HCT116 (cell line): Measurements from ENCODE around the gene RANBP1. TPM values are rescaled to one million over a fixed set of nuclear protein-coding genes. Genes with fewer than 3 reads are reported as not detected.

Source experiments
- ATAC-seq: fragments of 200-7000 bp; cut with Tn5 transposase; 2 replicates; pipeline ENCODE4 v1.9.1; 2020; ENCODE audit warnings: mild to moderate bottlenecking, moderate library complexity
- BruUV-seq: library from RNA; stranded (reverse); fragments of 400-500 nt; replicated peaks from 2 replicates; lab custom pipeline; 2021; lab: Mats Ljungman, UMichigan
- CTCF ChIA-PET: fragments of 300-600 bp; sonication (Branson Sonifier 250); formaldehyde crosslinking; loops from one replicate; lab custom pipeline; 2021; ENCODE audit warnings: antibody characterized with exemption; lab: Charles Lee
- POLR2A ChIA-PET: fragments of 300-600, 350-600 bp; sonication (Branson Sonifier 250); formaldehyde crosslinking; loops from one replicate; lab custom pipeline; 2021; ENCODE audit warnings: antibody characterized with exemption; lab: Charles Lee
- RAD21 ChIA-PET, 2 experiments: fragments of 300-600 bp; sonication (Branson Sonifier 250); formaldehyde crosslinking; loops; one replicate each; lab custom pipeline; 2023; ENCODE audit warnings: low total read pairs in 2 of 2; ENCODE audit not compliant: uncharacterized antibody in 2 of 2, unreplicated experiment in 2 of 2, low non-redundant PET in 1 of 2; lab: Charles Lee
- DNase-seq: peaks from one replicate; pipeline ENCODE4 v3.0.0-alpha.2; 2010; ENCODE audit warnings: low read depth, low spot score
- H2AFZ ChIP-seq: fragments of 200-600 bp; shearing (Covaris generic), sonication (generic); 2 replicates; pipeline ENCODE4 v1.6.1; 2017; ENCODE audit warnings: low read depth, mixed run types, mixed read lengths, antibody characterized with exemption, low read length; ENCODE audit not compliant: poor library complexity, severe bottlenecking
- H3K27ac ChIP-seq: 2 replicates; pipeline ENCODE4 v1.5.1; 2012; ENCODE audit warnings: low read depth, low read length
- H3K27me3 ChIP-seq: fragments of 200-600 bp; sonication (generic); 2 replicates; pipeline ENCODE4 v1.6.1; 2016; ENCODE audit warnings: mixed run types, low read length, mixed read lengths; ENCODE audit not compliant: insufficient read depth
- H3K36me3 ChIP-seq, 2 experiments: fragments of 200-500 bp in 1 of 2; fragments of 200-600 bp in 1 of 2; sonication (Bioruptor generic) in 1 of 2; sonication (generic) in 1 of 2; 2 replicates each; pipeline versions ENCODE4 v1.5.1 to v1.6.1; 2014 to 2016; ENCODE audit warnings: low read length in 2 of 2, inconsistent platforms in 1 of 2, mixed read lengths in 1 of 2, mixed run types in 1 of 2; ENCODE audit not compliant: insufficient read depth in 2 of 2, control insufficient read depth in 1 of 2
- H3K4me1 ChIP-seq, 2 experiments: fragments of 200-600 bp in 1 of 2; sonication (generic) in 1 of 2; 2 replicates each; pipeline versions ENCODE4 v1.5.1 to v1.6.1; 2012 to 2017; ENCODE audit warnings: low read length in 2 of 2, inconsistent platforms in 1 of 2, mild to moderate bottlenecking in 1 of 2, mixed read lengths in 1 of 2, mixed run types in 1 of 2, moderate library complexity in 1 of 2; ENCODE audit not compliant: insufficient read depth in 2 of 2, control insufficient read depth in 1 of 2
- H3K4me2 ChIP-seq: fragments of 200-600 bp; sonication (generic); 2 replicates; pipeline ENCODE4 v1.6.1; 2017; ENCODE audit warnings: mixed run types, low read length, mixed read lengths
- H3K4me3 ChIP-seq, 2 experiments: fragments of 200-600 bp in 1 of 2; sonication (generic) in 1 of 2; replicated peaks in 1 of 2; 2 replicates each; pipeline ENCODE4 v1.5.1; 2011 to 2016; ENCODE audit warnings: low read length in 2 of 2, control low read depth in 1 of 2, low read depth in 1 of 2, mild to moderate bottlenecking in 1 of 2, mixed read lengths in 1 of 2, mixed run types in 1 of 2
- H3K79me2 ChIP-seq: fragments of 200-600 bp; sonication (generic); 2 replicates; pipeline ENCODE4 v1.6.1; 2017; ENCODE audit warnings: mild to moderate bottlenecking, mixed run types, low read length, moderate library complexity, mixed read lengths; ENCODE audit not compliant: insufficient read depth
- H3K9ac ChIP-seq: fragments of 200-600 bp; sonication (generic); 2 replicates; pipeline ENCODE4 v1.6.1; 2016; ENCODE audit warnings: low read length, mixed read lengths
- H3K9me2 ChIP-seq: fragments of 200-600 bp; sonication (generic), shearing (Covaris generic); 2 replicates; pipeline ENCODE4 v1.6.1; 2017; ENCODE audit warnings: mixed run types, mild to moderate bottlenecking, moderate library complexity; ENCODE audit not compliant: insufficient read depth
- H3K9me3 ChIP-seq, 2 experiments: fragments of 200-500 bp in 1 of 2; fragments of 200-600 bp in 1 of 2; sonication (Bioruptor generic) in 1 of 2; sonication (generic) in 1 of 2; 2 replicates each; pipeline ENCODE4 v1.6.1; 2014 to 2017; ENCODE audit warnings: low read length in 2 of 2, mixed read lengths in 2 of 2, inconsistent platforms in 1 of 2, low read depth in 1 of 2, mild to moderate bottlenecking in 1 of 2, mixed run types in 1 of 2, moderate library complexity in 1 of 2; ENCODE audit not compliant: control insufficient read depth in 1 of 2, insufficient read depth in 1 of 2
- H4K20me1 ChIP-seq: fragments of 200-600 bp; sonication (generic), shearing (Covaris generic); 2 replicates; pipeline ENCODE4 v1.6.1; 2017; ENCODE audit warnings: mixed run types, mild to moderate bottlenecking, moderate library complexity; ENCODE audit not compliant: insufficient read depth
- EGR1 ChIP-seq: IDR thresholded peaks from 2 replicates; pipeline ENCODE4 v1.6.1; 2012; ENCODE audit warnings: low read depth
- FOSL1 ChIP-seq: IDR thresholded peaks from 2 replicates; pipeline ENCODE4 v1.6.1; 2012; ENCODE audit warnings: low read depth
- JUND ChIP-seq: IDR thresholded peaks from 2 replicates; pipeline ENCODE4 v1.6.1; 2012
- MAX ChIP-seq: IDR thresholded peaks from 2 replicates; pipeline ENCODE4 v1.6.1; 2012
- RAD21 ChIP-seq: IDR thresholded peaks from 2 replicates; pipeline ENCODE4 v1.6.1; 2012; ENCODE audit warnings: low read depth, mild to moderate bottlenecking
- REST ChIP-seq: IDR thresholded peaks from 2 replicates; pipeline ENCODE4 v1.6.1; 2012; ENCODE audit warnings: low read depth
- SIN3A ChIP-seq: IDR thresholded peaks from 2 replicates; pipeline ENCODE4 v1.6.1; 2012; ENCODE audit warnings: low read depth
- SP1 ChIP-seq: IDR thresholded peaks from 2 replicates; pipeline ENCODE4 v1.6.1; 2012; ENCODE audit warnings: low read depth
- SRF ChIP-seq: IDR thresholded peaks from 2 replicates; pipeline ENCODE4 v1.6.1; 2012; ENCODE audit warnings: low read depth
- ZFX ChIP-seq: fragments of 450-650 bp; IDR thresholded peaks from 2 replicates; pipeline ENCODE4 v1.6.1; 2017
- ZNF274 ChIP-seq: fragments of 200-500 bp; sonication (Bioruptor generic); IDR thresholded peaks from 2 replicates; pipeline ENCODE4 v1.6.1; 2014; ENCODE audit warnings: mild to moderate bottlenecking, low read depth, low read length, inconsistent platforms
- intact Hi-C: fragments of 100-400 bp; cut with micrococcal nuclease; formaldehyde crosslinking; loops from 2 replicates; pipeline ENCODE4 v1.10.0; 2022
- total RNA-seq: library from RNA; stranded (reverse); gene quantifications from one replicate; pipeline ENCODE4 v1.2.1, GENCODE V29; 2021; ENCODE audit not compliant: unreplicated experiment

The RANBP1 gene
- total RNA-seq, 1 experiment from 2014 or later, result 351 TPM

- no peaks in the 10 kb centered on the region for H3K4me1 ChIP-seq
- RAD21 ChIA-PET, result no interaction called here
- no peak overlapping the region for H3K27ac ChIP-seq
- H3K27me3 ChIP-seq, result no peaks in the 10 kb centered on the region
- H3K36me3 ChIP-seq, result no peaks in the 10 kb centered on the region
- H3K79me2 ChIP-seq, result no peaks in the 10 kb centered on the region
- H3K4me2 ChIP-seq, result no peak overlapping the region
- H3K9ac ChIP-seq, result no peak overlapping the region
- ATAC-seq, result no peak
- TF ChIP-seq JUND (no peak), SRF (no peak), REST (no peak), RAD21 (no peak), MAX (no peak), SP1 (no peak), ZNF274 (no peak), FOSL1 (no peak), SIN3A (no peak), ZFX (no peak), EGR1 (no peak)
- TF ChIP-seq, all 23 proteins: peak for 0
- BruUV-seq, result no TSS peak
- Histone ChIP-seq H2AFZ (no peak overlapping the region), H3K4me3 (no peak overlapping the region), H4K20me1 (no peaks in the 10 kb centered on the region), H3K9me3 (no peaks in the 10 kb centered on the region), H3K9me2 (no peaks in the 10 kb centered on the region)
- ChIA-PET POLR2A (no interaction called here), CTCF (no interaction called here)
- DNase-seq, result no peak
- intact Hi-C loops, result no loop called here
Observed at GRCh38 chr22:20068640-20069039, 47.3 kb upstream of the RANBP1 start.
